Kidney tubule cell (primary cell): ENCODE results near the gene SBK1.
"Not testable (repeated sequence)": the region's sequence is repeated elsewhere in the genome, so short reads cannot be mapped to it uniquely, and the experiment has no call there.

Experiments
- DNase-seq: peaks from one replicate; pipeline ENCODE4 v3.0.0-alpha.2; 2018; ENCODE audit warnings: low spot score

SBK1 gene

GRCh38 chr16:28308794-28309584 is 16.7 kb downstream of the SBK1 start:
- no peak for DNase-seq

- DNase-seq: no peak
These were observed 17.5 kb downstream of the SBK1 start for GRCh38 chr16:28309811-28310311.

- no peak for DNase-seq
These were observed 18.5 kb downstream of the SBK1 start for GRCh38 chr16:28310796-28311195.

- no peak for DNase-seq
These were observed 19.1 kb downstream of the SBK1 start for GRCh38 chr16:28311413-28311812.

- DNase-seq: no peak
These were observed 19.6 kb downstream of the SBK1 start for GRCh38 chr16:28311913-28312312.

GRCh38 chr16:28312327-28312726 is 20.0 kb downstream of the SBK1 start:
- DNase-seq: no peak

- DNase-seq: no peak
These were observed 21.3 kb downstream of the SBK1 start for GRCh38 chr16:28313587-28313986.

- DNase-seq: no peak
These were observed 23.7 kb downstream of the SBK1 start for GRCh38 chr16:28316054-28316453.

GRCh38 chr16:28317040-28317880 is 24.9 kb downstream of the SBK1 start:
- peak; percentile 56 for DNase-seq

- DNase-seq: no peak
These were observed 25.9 kb downstream of the SBK1 start for GRCh38 chr16:28318042-28318744.

- no peak for DNase-seq
These were observed 27.2 kb downstream of the SBK1 start for GRCh38 chr16:28319476-28320022.

GRCh38 chr16:28320023-28320561 is 27.8 kb downstream of the SBK1 start:
- DNase-seq: no peak

- no peak for DNase-seq
These were observed 28.4 kb downstream of the SBK1 start for GRCh38 chr16:28320741-28321140.

- peak; percentile 26 for DNase-seq
These were observed 29.5 kb downstream of the SBK1 start for GRCh38 chr16:28321700-28322411.

- DNase-seq: no peak
These were observed 32.0 kb downstream of the SBK1 start for GRCh38 chr16:28324235-28324886.

- DNase-seq: no peak
These were observed 32.6 kb downstream of the SBK1 start for GRCh38 chr16:28324887-28325279.

- peak; percentile 54 for DNase-seq
These were observed 34.7 kb downstream of the SBK1 start for GRCh38 chr16:28326881-28327610.

GRCh38 chr16:28330232-28330631 is 37.9 kb downstream of the SBK1 start:
- DNase-seq: not testable (repeated sequence)

GRCh38 chr16:28330981-28331380 is 38.7 kb downstream of the SBK1 start:
- not testable (repeated sequence) for DNase-seq

- not testable (repeated sequence) for DNase-seq
These were observed 40.3 kb downstream of the SBK1 start for GRCh38 chr16:28332632-28333031.
